HG03064 (cell line): ENCODE measurements around the gene ZNF248.
A peak's percentile ranks its signal among the peaks of the same experiment; 100 is the strongest.
"Not testable (repeated sequence)": the region's sequence is repeated elsewhere in the genome, so short reads cannot be mapped to it uniquely, and the experiment has no call there.

Experiments used
- ATAC-seq: cut with Tn5 transposase; IDR thresholded peaks from one replicate; pipeline ENCODE4 v1.9.1; 2021; ENCODE audit warnings: low read depth; ENCODE audit not compliant: unreplicated experiment

ZNF248 gene

GRCh38 chr10:37857287-37858211, at the start of gene ZNF248:
TSS of gene ZNF248 (minus strand) at chr10:37857610. CDS start at chr10:37856310, 1,300 bp downstream.
- ATAC-seq, result peak; percentile 97

- no peak for ATAC-seq
Observed at GRCh38 chr10:37906382-37906781, 49.0 kb upstream of the ZNF248 start.

- no peak for ATAC-seq
Observed at GRCh38 chr10:37896436-37896835, 39.0 kb upstream of the ZNF248 start.

GRCh38 chr10:37895674-37896073, 38.3 kb upstream of the ZNF248 start:
- ATAC-seq, result no peak

- no peak for ATAC-seq
Observed at GRCh38 chr10:37885850-37886249, 28.4 kb upstream of the ZNF248 start.

- ATAC-seq, result no peak
Observed at GRCh38 chr10:37872955-37873354, 15.5 kb upstream of the ZNF248 start.

- ATAC-seq, result no peak
Observed at GRCh38 chr10:37872283-37872682, 14.9 kb upstream of the ZNF248 start.

- no peak for ATAC-seq
Observed at GRCh38 chr10:37871568-37872251, 14.3 kb upstream of the ZNF248 start.

GRCh38 chr10:37871143-37871542, 13.7 kb upstream of the ZNF248 start:
- no peak for ATAC-seq

GRCh38 chr10:37868796-37869195, 11.4 kb upstream of the ZNF248 start:
- ATAC-seq, result no peak

- ATAC-seq, result no peak
Observed at GRCh38 chr10:37865957-37866803, 8.8 kb upstream of the ZNF248 start.

GRCh38 chr10:37865264-37865663, 7.9 kb upstream of the ZNF248 start:
- no peak for ATAC-seq

- ATAC-seq, result no peak
Observed at GRCh38 chr10:37860494-37861190, 3.2 kb upstream of the ZNF248 start.

GRCh38 chr10:37859270-37859669, 1.9 kb upstream of the ZNF248 start:
- ATAC-seq, result not testable (repeated sequence)

GRCh38 chr10:37856881-37857286, 526 bp downstream of the ZNF248 start:
- peak; percentile 8 for ATAC-seq

GRCh38 chr10:37855636-37856035, 1.8 kb downstream of the ZNF248 start:
- ATAC-seq, result no peak

GRCh38 chr10:37854626-37855025, 2.8 kb downstream of the ZNF248 start:
- ATAC-seq, result no peak

GRCh38 chr10:37844644-37845043, 12.8 kb downstream of the ZNF248 start:
- no peak for ATAC-seq

- no peak for ATAC-seq
Observed at GRCh38 chr10:37839243-37839642, 18.2 kb downstream of the ZNF248 start.
